GM21423 (cell line): ENCODE data around the gene SS18L1.

ENCODE experiments used
- ATAC-seq: cut with Tn5 transposase; IDR thresholded peaks from one replicate; pipeline ENCODE4 v1.9.1; 2021; ENCODE audit warnings: mild to moderate bottlenecking, moderate library complexity; ENCODE audit not compliant: unreplicated experiment

SS18L1 gene

DNA sequence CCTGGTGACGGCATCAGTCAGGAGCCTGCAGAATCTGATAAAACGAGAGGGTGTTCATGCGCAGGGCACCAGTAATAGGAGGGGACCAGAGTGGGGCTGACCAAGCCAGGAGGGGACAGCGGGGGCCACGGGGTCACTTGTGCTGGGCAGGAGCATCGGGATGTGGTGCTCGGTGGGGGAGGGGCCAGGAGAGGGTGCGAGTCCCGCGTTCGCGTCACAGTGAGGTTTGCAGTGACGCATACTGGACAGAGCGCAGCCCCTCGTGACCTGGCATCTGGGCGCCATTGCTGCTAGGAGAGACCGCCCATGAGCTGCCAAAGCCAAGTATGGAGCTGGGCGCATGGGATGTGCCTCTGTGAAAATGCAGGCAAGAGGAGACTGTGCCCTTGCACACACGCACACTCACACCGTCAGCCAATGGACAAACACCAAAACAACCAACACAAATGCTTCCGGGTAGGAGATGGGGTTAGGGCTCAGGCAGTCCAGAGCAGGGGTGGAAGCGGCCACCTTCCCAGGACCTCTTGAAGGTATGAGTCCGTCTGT is 25.4 kb downstream of the SS18L1 start:
- ATAC-seq, result no peak

GRCh38 chr20:62170536-62170935 is 27.0 kb downstream of the SS18L1 start:
- ATAC-seq, result no peak

- no peak for ATAC-seq
Observed at GRCh38 chr20:62171245-62171644, 27.7 kb downstream of the SS18L1 start.

DNA sequence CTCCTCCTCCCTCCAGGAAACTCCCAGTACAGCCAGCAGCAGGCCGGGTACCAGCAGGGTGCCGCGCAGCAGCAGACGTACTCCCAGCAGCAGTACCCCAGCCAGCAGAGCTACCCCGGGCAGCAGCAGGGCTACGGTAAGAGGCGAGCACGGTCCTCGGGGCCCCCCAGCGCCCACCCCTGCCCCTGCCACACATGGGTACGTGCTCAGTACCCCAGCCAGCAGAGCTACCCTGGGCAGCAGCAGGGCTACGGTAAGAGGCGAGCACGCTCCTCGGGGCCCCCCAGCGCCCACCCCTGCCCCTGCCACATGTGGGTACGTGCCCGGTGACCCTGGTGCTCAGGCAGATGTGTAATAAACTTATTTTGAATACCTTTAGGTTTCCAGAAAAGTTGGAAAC is 29.1 kb downstream of the SS18L1 start:
- no peak for ATAC-seq

- no peak for ATAC-seq
Observed at GRCh38 chr20:62174021-62174804, 30.6 kb downstream of the SS18L1 start.

- no peak for ATAC-seq
Observed at GRCh38 chr20:62174870-62175624, 31.5 kb downstream of the SS18L1 start.

DNA sequence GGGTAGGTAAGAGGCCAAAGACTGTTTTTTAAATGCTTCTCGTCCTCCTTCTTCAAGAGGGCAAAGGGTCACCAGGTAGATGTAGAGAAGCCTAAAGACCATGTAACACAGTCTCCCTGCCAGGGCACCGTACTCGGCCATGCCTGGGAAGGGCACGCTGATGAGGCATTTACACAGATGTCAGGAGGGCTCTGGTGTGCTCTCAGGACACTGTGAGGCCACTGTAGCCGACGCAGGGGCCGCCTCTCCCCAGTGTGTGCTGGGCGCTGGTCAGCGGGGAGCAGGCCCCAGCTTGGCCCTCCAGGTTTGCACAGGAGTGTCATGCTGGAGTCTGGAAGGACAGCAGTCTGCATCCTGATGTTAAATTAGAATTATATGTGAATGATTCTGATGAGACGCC is 32.1 kb downstream of the SS18L1 start:
- ATAC-seq, result no peak

DNA sequence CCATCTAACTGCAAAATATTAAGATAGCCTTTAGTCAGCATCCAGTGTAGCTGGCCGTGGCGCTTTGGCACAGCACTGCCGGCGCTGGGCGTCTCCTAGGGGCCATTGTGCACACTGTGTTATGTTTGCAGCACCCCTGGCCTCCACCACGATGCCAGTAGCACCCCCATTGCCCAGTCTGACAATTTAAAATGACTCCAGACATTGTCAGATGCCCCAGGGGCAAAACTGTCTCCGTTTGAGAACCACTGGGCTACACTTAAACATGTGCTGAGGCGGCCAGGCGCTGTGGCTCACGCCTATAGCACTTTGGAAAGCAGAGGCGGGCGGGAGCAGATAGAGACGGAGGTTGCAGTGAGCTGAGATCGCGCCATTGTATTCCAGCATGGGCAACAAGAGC is 33.3 kb downstream of the SS18L1 start:
- ATAC-seq, result no peak

DNA sequence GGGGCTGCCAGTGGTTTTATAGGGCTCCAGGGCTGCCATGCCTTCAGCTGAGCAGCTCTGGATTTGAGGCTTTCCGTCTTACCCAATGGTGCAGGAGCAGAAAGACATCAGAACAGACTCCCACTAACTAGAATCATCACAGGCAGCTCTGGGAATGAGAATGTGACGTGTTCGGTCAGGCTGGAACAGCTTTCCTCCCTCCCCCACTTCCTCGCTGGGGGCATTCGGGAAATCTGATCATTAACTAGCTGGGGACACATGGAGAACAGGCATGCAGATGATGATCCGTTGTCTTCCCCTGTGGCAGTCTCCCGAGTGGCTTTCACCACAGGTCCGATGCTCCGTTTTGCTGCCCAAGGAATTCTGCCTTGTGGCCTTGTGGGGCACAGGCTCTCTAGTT is 33.7 kb downstream of the SS18L1 start:
- ATAC-seq, result no peak

DNA sequence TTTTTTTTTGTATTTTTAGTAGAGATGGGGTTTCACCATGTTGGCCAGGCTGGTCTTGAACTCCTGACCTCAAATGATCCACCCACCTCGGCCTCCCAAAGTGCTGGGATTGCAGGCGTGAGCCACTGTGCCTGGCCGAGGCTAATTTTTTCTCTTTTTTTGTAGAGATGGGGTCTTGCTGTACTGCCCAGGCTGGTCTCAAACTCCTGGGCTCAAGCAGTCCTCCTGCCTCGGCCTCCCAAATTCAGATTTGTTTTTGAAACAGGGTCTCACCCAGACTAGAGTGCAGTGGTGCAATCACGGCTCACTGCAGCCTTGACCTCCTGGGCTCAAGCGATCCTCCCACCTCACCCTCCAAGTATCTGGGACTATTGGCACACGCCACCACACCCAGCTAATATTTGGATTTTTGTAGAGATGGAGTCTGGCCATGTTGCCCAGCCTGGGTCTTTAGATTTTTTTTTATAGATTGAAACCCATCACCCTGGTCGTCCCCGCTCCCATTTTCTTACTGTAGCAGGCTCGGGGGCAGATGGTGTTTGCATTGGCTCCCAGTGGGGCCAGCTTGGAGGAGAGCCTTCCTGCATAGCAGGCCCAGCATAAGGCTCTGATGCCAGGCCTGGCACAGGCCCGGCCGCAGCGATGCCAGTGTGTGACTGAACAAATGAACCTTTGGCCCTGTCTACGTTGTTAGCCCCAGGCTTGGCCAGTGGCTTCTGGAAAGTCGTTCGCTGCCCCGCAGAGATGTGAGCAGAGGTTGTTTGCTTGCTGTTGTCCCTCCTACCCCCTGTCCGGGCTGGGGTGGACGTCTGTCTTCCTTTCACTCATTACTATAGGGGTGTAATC is 35.0 kb downstream of the SS18L1 start:
- no peak for ATAC-seq

DNA sequence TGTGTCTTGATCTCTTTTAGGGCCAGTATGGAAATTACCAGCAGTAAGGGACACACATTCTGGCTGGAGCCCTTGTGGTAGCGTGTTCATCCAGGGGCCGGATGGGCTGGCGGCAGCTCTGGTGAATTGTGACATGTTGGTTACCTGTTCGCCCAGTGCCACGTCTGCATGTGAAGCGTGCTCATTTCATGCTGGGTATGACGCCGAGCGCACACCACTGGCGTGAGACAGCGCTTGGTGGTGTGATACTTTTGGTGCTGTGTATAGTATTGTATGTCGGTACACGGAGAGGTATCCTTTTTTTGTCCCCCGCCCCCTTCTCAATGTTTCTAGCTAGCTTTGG is 35.6 kb downstream of the SS18L1 start:
- ATAC-seq, result no peak

DNA sequence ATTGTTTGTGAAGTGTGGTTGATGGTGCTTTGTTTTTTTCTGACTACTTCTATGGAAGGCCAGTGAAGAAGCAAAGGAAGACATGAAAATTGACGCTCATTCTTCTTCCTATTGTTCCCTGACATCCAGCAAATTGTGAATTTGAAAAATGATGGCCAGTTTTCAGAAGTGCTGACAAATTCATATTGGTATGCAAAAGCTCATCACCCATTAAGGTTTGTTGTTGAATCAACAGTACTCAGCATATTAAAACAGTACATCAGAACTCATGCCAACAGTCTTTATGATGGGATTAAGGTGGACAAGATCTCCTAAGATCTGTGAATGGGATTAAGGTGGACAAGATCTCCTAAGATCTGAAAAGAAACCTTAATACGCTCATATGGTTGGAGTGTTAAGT is 38.2 kb downstream of the SS18L1 start:
- no peak for ATAC-seq

DNA sequence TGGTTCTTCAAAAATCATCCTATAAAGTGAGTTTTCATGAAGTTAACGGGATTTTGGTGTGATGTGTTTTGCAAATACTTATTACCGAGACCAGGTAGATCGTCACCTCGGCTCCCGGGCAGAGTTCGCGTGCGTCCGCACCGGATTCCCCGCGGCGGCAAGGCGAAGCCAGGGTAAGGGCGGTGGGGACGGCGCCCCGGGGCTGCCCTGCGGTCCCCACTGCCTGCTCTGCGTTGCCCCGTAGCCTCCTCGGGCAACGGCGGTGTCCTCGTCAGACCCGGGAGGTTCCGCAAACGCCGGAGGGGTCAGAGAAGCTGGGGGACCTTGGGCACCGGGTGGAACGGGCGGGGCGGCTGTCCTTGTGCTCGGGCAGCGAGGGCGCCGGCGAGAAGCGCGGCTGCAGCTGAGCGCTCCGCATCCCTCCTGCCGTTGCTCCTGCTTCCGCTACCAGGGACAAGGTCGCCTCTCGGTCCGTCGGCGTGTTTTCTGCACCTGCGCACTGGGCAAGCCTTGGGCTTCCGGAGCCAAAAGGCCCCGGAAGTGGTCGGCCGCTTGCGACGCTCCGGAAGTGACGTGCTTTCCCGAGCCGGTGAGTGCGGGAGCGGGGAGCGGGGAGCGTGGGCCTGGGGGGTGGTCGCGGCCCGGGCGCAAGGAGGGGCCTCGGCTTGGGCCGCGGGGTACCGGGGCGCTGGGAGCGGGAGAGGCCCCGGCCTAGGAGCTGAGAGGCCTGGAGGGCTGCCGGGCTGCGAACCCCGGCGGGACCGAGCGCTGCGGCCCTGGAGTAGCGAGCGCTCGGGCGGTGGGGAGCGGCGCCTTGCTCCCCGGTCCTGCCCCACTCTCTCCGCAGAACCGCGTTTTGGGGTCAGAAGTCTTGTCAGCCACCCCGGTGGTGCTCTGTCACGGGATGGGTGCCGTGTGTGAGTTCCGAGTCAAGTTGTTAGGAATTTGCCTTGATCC is 39.2 kb downstream of the SS18L1 start, which contains the start of gene MTG2:
Gene MTG2 (plus strand): TSS at position 560 of the 957 bp plus-strand sequence. CDS start 10,393 bp downstream, outside the sequence.
- peak; percentile 92 for ATAC-seq

GRCh38 chr20:62183426-62184142 is 40.0 kb downstream of the SS18L1 start:
- no peak for ATAC-seq

DNA sequence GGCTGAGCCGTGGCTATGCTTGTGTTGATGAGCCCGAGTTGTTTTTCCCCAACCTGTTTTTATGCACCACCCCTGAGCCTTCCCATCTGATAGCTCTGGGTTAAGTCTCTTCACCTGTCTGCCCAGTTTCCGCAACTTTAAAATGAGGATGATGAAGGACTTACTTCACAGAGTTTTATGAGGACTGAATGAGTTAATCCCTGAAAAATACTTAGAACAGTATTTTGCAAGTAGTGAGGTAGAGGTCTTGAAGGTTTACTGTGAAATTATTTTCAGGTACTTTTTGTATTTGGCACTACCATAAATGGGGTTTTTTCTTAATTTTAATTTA is 42.5 kb downstream of the SS18L1 start:
- ATAC-seq, result no peak

DNA sequence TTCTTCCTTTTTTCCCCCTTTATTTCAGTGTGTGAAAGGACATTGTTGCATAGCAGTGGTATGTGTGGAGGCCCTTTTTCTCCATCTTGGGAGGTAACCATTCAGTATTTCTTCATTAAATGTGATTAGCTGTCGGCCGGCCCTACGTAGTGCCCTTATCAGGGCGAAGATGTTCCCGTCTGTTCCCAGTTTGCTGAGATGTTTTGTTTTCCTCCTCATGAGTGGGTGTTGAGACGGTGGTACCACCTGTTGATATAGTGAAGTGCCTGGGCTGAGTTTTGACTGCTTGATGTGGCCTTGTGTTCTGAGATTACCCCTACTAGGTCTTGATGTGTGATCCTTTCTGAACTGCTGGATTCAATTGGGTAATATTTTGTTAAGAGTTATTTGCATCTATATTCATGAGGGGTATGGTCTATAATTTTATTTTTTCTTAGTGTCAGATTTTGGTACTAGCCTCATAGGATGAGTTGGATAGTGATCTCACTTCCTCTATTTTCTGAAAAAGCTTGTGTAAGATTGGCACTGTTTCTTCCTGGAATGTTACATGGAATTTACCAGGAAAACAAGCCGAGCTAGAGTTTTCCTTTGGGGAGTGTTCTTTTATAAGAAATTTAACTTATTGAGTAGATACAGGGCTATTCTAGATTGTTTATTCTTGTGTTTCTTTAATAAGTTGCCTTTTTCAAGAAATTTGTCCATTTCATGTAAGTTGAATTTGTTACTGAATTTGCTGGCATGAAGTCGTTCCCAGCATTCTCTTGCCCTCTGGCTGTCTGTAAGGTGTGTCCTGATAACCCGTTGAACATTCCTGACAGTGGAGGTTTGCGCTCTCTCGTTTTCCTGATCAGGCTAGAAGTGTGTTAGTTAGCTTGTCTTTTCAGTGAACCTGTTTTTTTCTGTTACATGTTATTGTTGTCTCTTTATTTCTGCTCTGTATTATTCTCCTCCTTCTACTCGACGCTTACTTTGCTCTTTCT is 43.6 kb downstream of the SS18L1 start:
- no peak for ATAC-seq

- no peak for ATAC-seq
Observed at GRCh38 chr20:62190639-62191411, 47.3 kb downstream of the SS18L1 start.
